GM12892 (cell line): ENCODE measurements around the gene SSX1. TPM values are rescaled to one million over a fixed set of nuclear protein-coding genes. Genes with fewer than 3 reads are reported as not detected.
"Not testable (repeated sequence)": the region's sequence is repeated elsewhere in the genome, so short reads cannot be mapped to it uniquely, and the experiment has no call there.

Experiments
- DNase-seq: peaks from one replicate; pipeline ENCODE4 v3.0.0; 2011; ENCODE audit not compliant: insufficient read length
- FAIRE-seq: peaks from 2 replicates; lab custom pipeline; 2011; peaks lifted over from hg19 to GRCh38; lab: Jason Lieb, UNC
- POLR2A ChIP-seq: IDR thresholded peaks from 2 replicates; pipeline ENCODE4 v1.6.1; 2011; ENCODE audit warnings: low read depth, low read length, control low read depth
- POLR2AphosphoS5 ChIP-seq: IDR thresholded peaks from 2 replicates; pipeline ENCODE4 v1.6.1; 2011; ENCODE audit warnings: low read depth, low read length, control low read depth
- TAF1 ChIP-seq: IDR thresholded peaks from 2 replicates; pipeline ENCODE4 v1.6.1; 2011; ENCODE audit warnings: low read depth, mild to moderate bottlenecking, control low read depth, low read length, borderline replicate concordance
- polyA plus RNA-seq: library from polyadenylated mRNA; unstranded; fragments of >200 nt; gene quantifications from one replicate; pipeline ENCODE4 v1.2.1, GENCODE V29; 2012; ENCODE audit warnings: missing spikeins, inconsistent platforms; ENCODE audit not compliant: missing spikeins

The SSX1 gene
- not detected for polyA plus RNA-seq

GRCh38 chrX:48255062-48255796 lies at the start of gene SSX1:
SSX1 (plus strand) TSS chrX:48255392; CDS start chrX:48257242, 1,850 bp downstream.
- FAIRE-seq, DNase-seq: not testable (repeated sequence)

GRCh38 chrX:48214341-48214740 lies 40.9 kb upstream of the SSX1 start:
- DNase-seq, FAIRE-seq: not testable (repeated sequence)

- not testable (repeated sequence) for DNase-seq, FAIRE-seq
Measured at GRCh38 chrX:48224196-48224595, 31.0 kb upstream of the SSX1 start.

GRCh38 chrX:48252945-48253344 lies 2.2 kb upstream of the SSX1 start:
- FAIRE-seq, DNase-seq: not testable (repeated sequence)

GRCh38 chrX:48274365-48274764 lies 19.2 kb downstream of the SSX1 start:
- DNase-seq, FAIRE-seq: not testable (repeated sequence)

GRCh38 chrX:48278958-48279357 lies 23.8 kb downstream of the SSX1 start:
- FAIRE-seq (no peak), DNase-seq (no peak)
- TF ChIP-seq POLR2AphosphoS5 = no peak
- TF ChIP-seq POLR2A = no peak
- no peak for TF ChIP-seq TAF1

- not testable (repeated sequence) for DNase-seq, FAIRE-seq
Measured at GRCh38 chrX:48280729-48281128, 25.5 kb downstream of the SSX1 start.

GRCh38 chrX:48306175-48306574 lies 51.0 kb downstream of the SSX1 start:
- DNase-seq (no peak), FAIRE-seq (no peak)
- TF ChIP-seq POLR2AphosphoS5 (no peak), TAF1 (no peak), POLR2A (no peak)

- not testable (repeated sequence) for DNase-seq, FAIRE-seq
Measured at GRCh38 chrX:48313996-48314395, 58.8 kb downstream of the SSX1 start.
